GM23338 (cell line): ENCODE data around the gene SLC22A16. TPM values are rescaled to one million over a fixed set of nuclear protein-coding genes. Genes with fewer than 3 reads are reported as not detected.
A peak's percentile ranks its signal among the peaks of the same experiment; 100 is the strongest.

ENCODE experiments used
- ATAC-seq: fragments of 200-7000 bp; cut with Tn5 transposase; 3 replicates; pipeline ENCODE4 v1.9.1; 2020
- DNase-seq: peaks from one replicate; pipeline ENCODE4 v3.0.0-alpha.2; 2015; ENCODE audit warnings: low spot score
- H2AFZ ChIP-seq: fragments of 200-600 bp; sonication (generic); 2 replicates; pipeline ENCODE4 v1.8.0; 2016; ENCODE audit warnings: antibody characterized with exemption, mild to moderate bottlenecking, moderate library complexity
- H3F3A ChIP-seq: fragments of 200-600 bp; sonication (generic); replicated peaks from 2 replicates; pipeline ENCODE4 v1.8.0; 2017; ENCODE audit warnings: antibody characterized with exemption, mixed run types, low read depth
- H3K27ac ChIP-seq: fragments of 200-600 bp; sonication (generic); 2 replicates; pipeline ENCODE4 v1.6.1; 2016; ENCODE audit warnings: low read depth
- H3K27me3 ChIP-seq: fragments of 200-600 bp; sonication (generic); 2 replicates; pipeline ENCODE4 v1.8.0; 2016; ENCODE audit warnings: mild to moderate bottlenecking, mixed run types, moderate library complexity; ENCODE audit not compliant: insufficient read depth
- H3K36me3 ChIP-seq: fragments of 200-600 bp; sonication (generic); 2 replicates; pipeline ENCODE4 v1.8.0; 2016; ENCODE audit warnings: mild to moderate bottlenecking; ENCODE audit not compliant: insufficient read depth
- H3K4me1 ChIP-seq: fragments of 200-600 bp; sonication (generic); 2 replicates; pipeline ENCODE4 v1.8.0; 2016; ENCODE audit warnings: mild to moderate bottlenecking, moderate library complexity; ENCODE audit not compliant: insufficient read depth
- H3K4me2 ChIP-seq: fragments of 200-600 bp; sonication (generic); 2 replicates; pipeline ENCODE4 v1.7.1; 2017; ENCODE audit warnings: mixed run types
- H3K4me3 ChIP-seq: fragments of 200-600 bp; sonication (generic); 2 replicates; pipeline ENCODE4 v1.6.1; 2016; ENCODE audit warnings: mixed run types
- H3K79me2 ChIP-seq: fragments of 200-600 bp; sonication (generic); replicated peaks from 2 replicates; pipeline ENCODE4 v1.8.0; 2017; ENCODE audit warnings: mild to moderate bottlenecking; ENCODE audit not compliant: insufficient read depth
- H3K9me2 ChIP-seq: fragments of 200-600 bp; sonication (generic); 2 replicates; pipeline ENCODE4 v1.8.0; 2017; ENCODE audit not compliant: insufficient read depth
- H4K20me1 ChIP-seq: fragments of 200-600 bp; sonication (generic); replicated peaks from 2 replicates; pipeline ENCODE4 v1.8.0; 2017; ENCODE audit warnings: mild to moderate bottlenecking; ENCODE audit not compliant: insufficient read depth
- H3K27ac Mint-ChIP-seq: 2 replicates; pipeline ENCODE4 v1.8.0; 2020; ENCODE audit warnings: inconsistent platforms, mild to moderate bottlenecking, moderate library complexity, mixed read lengths
- H3K27me3 Mint-ChIP-seq: 3 replicates; pipeline ENCODE4 v1.8.0; 2022; ENCODE audit warnings: low read depth, mild to moderate bottlenecking, moderate library complexity, mixed read lengths, inconsistent platforms; ENCODE audit not compliant: insufficient read depth, poor library complexity
- H3K36me3 Mint-ChIP-seq: 3 replicates; pipeline ENCODE4 v1.8.0; 2021; ENCODE audit warnings: low read depth, mild to moderate bottlenecking, inconsistent platforms, moderate library complexity, mixed read lengths
- H3K4me1 Mint-ChIP-seq: 3 replicates; pipeline ENCODE4 v1.8.0; 2020; ENCODE audit warnings: mild to moderate bottlenecking, inconsistent platforms, mixed read lengths
- H3K4me3 Mint-ChIP-seq: 3 replicates; pipeline ENCODE4 v1.8.0; 2021; ENCODE audit warnings: moderate library complexity, mild to moderate bottlenecking, inconsistent platforms, mixed read lengths
- H3K9me3 Mint-ChIP-seq: 3 replicates; pipeline ENCODE4 v1.8.0; 2020; ENCODE audit warnings: moderate library complexity, mild to moderate bottlenecking, inconsistent platforms, mixed read lengths
- CREB1 ChIP-seq: fragments of 250-450 bp; sonication (Bioruptor Pico); IDR thresholded peaks from 2 replicates; pipeline ENCODE4 v1.5.0; 2020; ENCODE audit warnings: low read depth, mild to moderate bottlenecking, moderate library complexity
- CTCF ChIP-seq, 2 experiments: fragments of 200-600 bp in 1 of 2; sonication (generic) in 1 of 2; conservative IDR thresholded peaks; 2 replicates each; pipeline versions ENCODE4 v1.5.1 to v1.6.1; 2016 to 2017; ENCODE audit warnings: antibody characterized with exemption in 2 of 2, low read depth in 2 of 2, mild to moderate bottlenecking in 2 of 2, moderate library complexity in 1 of 2
- ETS1 ChIP-seq: IDR thresholded peaks from 2 replicates; pipeline ENCODE4 v1.6.1; 2016; ENCODE audit warnings: antibody characterized with exemption
- EZH2 ChIP-seq: fragments of 200-600 bp; sonication (generic); IDR thresholded peaks from one replicate; pipeline ENCODE4 v1.8.0; 2017; ENCODE audit warnings: antibody characterized with exemption, mild to moderate bottlenecking, low read depth; ENCODE audit not compliant: unreplicated experiment
- EZH2phosphoT487 ChIP-seq: fragments of 200-600 bp; sonication (generic); IDR thresholded peaks from one replicate; pipeline ENCODE4 v1.8.1; 2018; ENCODE audit warnings: antibody characterized with exemption; ENCODE audit not compliant: unreplicated experiment
- JUNB ChIP-seq: IDR thresholded peaks from one replicate; pipeline ENCODE4 v1.6.1; 2016; ENCODE audit warnings: antibody characterized with exemption; ENCODE audit not compliant: unreplicated experiment
- NANOG ChIP-seq: IDR thresholded peaks from 2 replicates; pipeline ENCODE4 v1.6.1; 2016; ENCODE audit warnings: antibody characterized with exemption, borderline replicate concordance
- POLR2AphosphoS5 ChIP-seq: IDR thresholded peaks from 2 replicates; pipeline ENCODE4 v1.6.1; 2016; ENCODE audit warnings: antibody characterized with exemption, low read depth
- REST ChIP-seq: IDR thresholded peaks from one replicate; pipeline ENCODE4 v1.6.1; 2018; ENCODE audit warnings: antibody characterized with exemption; ENCODE audit not compliant: unreplicated experiment
- STAT1 ChIP-seq: IDR thresholded peaks from one replicate; pipeline ENCODE4 v1.6.1; 2016; ENCODE audit warnings: antibody characterized with exemption; ENCODE audit not compliant: unreplicated experiment
- ZNF114 ChIP-seq: fragments of 250-450 bp; sonication (Bioruptor Pico); IDR thresholded peaks from 2 replicates; pipeline ENCODE4 v1.5.0; 2020; ENCODE audit warnings: mild to moderate bottlenecking, moderate library complexity
- ZNF331 ChIP-seq: fragments of 250-450 bp; sonication (Bioruptor Pico); IDR thresholded peaks from 2 replicates; pipeline ENCODE4 v1.5.0; 2020; ENCODE audit warnings: low read depth, mild to moderate bottlenecking, moderate library complexity
- ZNF462 ChIP-seq: fragments of 250-450 bp; sonication (Bioruptor Pico); IDR thresholded peaks from 2 replicates; pipeline ENCODE4 v1.5.0; 2020; ENCODE audit warnings: mild to moderate bottlenecking, moderate library complexity
- polyA plus RNA-seq: library from polyadenylated mRNA; unstranded; fragments of >200 nt; fragmentation: Nextera tagmentation; extraction: Ambion mirVana; gene quantifications from 2 replicates; pipeline ENCODE4 v1.2.1, GENCODE V29; 2016
- total RNA-seq: library from RNA; depleted of rRNA; stranded (reverse); fragments of >200 nt; shearing (Covaris generic); gene quantifications from 2 replicates; pipeline ENCODE4 v1.2.3, GENCODE V29; 2014

SLC22A16 gene
- total and polyA plus RNA-seq, 2 experiments from 2014 or later = 0.37 to 0.42 TPM

- DNase-seq (no peak), ATAC-seq (no peak)
- H3K4me3 ChIP-seq = no peak overlapping the region
- TF ChIP-seq EZH2phosphoT487 (no peak), ZNF331 (CRISPR knock-in tag) (no peak), POLR2AphosphoS5 (no peak), CTCF (conservative IDR thresholded peaks at IDR 0.05; ENCODE audit: low read depth in 2 of 2) (no peak), EZH2 (no peak), ETS1 (no peak), ZNF462 (CRISPR knock-in tag) (no peak), JUNB (no peak), ZNF114 (no peak), REST (no peak), CREB1 (no peak), STAT1 (no peak), NANOG (no peak)
- peaks cover 4% of the 10 kb centered on the region for H3K27me3 Mint-ChIP-seq
- H3K36me3 ChIP-seq = no peaks in the 10 kb centered on the region
- H3K79me2 ChIP-seq = no peaks in the 10 kb centered on the region
- no peaks in the 10 kb centered on the region for H3K27me3 ChIP-seq
- peaks cover 3% of the 10 kb centered on the region; the same call in 1 of the 3 replicates for H3K4me1 Mint-ChIP-seq
- 0 out of 2 replicates have a peak, but pooled peaks cover 5% of the 10 kb centered on the region for H3K4me1 ChIP-seq
- no peaks in the 10 kb centered on the region for H3K36me3 Mint-ChIP-seq
- no peaks in the 10 kb centered on the region; the same call in 1 of the 2 replicates for H3K9me2 ChIP-seq
- no peaks in the 10 kb centered on the region for H3F3A ChIP-seq
- H4K20me1 ChIP-seq = no peaks in the 10 kb centered on the region
- no peak overlapping the region for H3K4me3 Mint-ChIP-seq
- peak overlapping the region; percentile 43; the same call in 1 of the 2 replicates for H2AFZ ChIP-seq
- no peak overlapping the region for H3K27ac ChIP-seq
- H3K9me3 Mint-ChIP-seq = no peaks in the 10 kb centered on the region
- no peak overlapping the region for H3K27ac Mint-ChIP-seq
- H3K4me2 ChIP-seq = no peak overlapping the region
These were observed 14.9 kb upstream of the SLC22A16 start for GRCh38 chr6:110491299-110491643.
